DMS114 treated with DMSO at 0.1 percent for 48 hours (cell line): ENCODE measurements around the gene MPRIP.

Source experiments
- DNase-seq: peaks from one replicate; lab custom pipeline; 2025; ENCODE audit not compliant: unreplicated experiment; lab: John Stamatoyannopoulos, UW

Gene MPRIP

DNA sequence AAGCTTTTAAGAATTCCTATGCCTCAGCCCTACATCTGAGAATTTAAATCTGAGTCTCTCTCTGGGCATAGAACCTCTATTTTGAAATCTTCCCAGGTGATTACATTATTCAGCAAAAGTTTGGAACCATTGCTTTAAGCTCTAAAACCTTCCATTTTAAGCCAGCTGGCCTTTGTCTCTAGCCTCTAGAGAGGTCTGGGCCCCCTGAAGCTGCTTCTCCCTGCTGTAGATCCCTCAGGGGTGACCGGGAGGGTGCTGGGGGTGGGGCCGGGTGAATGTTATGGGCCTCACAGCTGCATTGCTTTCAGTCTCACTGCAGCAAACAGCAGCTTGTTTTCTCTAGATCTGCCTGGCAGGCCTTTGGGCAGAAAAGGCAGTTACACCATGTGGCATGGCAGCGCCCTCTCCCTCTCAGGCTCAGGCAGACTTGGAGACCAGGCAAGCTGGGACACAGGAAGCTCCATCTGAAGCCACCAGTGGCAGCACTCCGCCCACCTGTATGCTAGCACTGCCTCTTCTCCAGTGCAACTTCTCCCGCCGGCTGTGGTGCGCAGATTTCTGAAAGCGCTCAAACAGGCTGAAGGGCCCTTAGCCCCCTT is 66.3 kb downstream of the MPRIP start:
- DNase-seq = no peak

- DNase-seq = no peak
These were observed 67.0 kb downstream of the MPRIP start for GRCh38 chr17:17109256-17109655.

- DNase-seq = no peak
These were observed 67.7 kb downstream of the MPRIP start for GRCh38 chr17:17109907-17110306.

DNA sequence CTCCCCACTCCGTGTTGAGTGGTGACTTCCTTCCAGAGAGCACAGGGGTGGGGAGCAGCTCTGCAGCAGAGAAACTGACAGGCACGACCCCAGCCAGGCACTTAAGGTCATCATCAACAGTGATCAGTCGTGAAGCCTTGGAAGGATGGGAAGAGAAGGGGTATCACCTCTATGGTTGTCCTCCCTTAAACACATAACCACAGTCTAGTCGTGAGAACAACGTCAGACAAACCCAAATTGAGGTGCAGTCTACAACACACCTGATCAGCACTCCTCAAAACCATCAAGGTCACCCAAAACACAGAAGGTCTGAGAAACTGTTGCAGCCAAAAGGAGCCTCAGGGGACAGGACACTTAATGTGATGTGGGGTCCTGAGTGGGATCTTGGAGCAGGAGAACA is 68.3 kb downstream of the MPRIP start:
- no peak for DNase-seq

- DNase-seq = no peak
These were observed 69.4 kb downstream of the MPRIP start for GRCh38 chr17:17111401-17112393.

- no peak for DNase-seq
These were observed 70.5 kb downstream of the MPRIP start for GRCh38 chr17:17112628-17113200.

GRCh38 chr17:17114592-17115225 is 72.5 kb downstream of the MPRIP start:
- DNase-seq = no peak

DNA sequence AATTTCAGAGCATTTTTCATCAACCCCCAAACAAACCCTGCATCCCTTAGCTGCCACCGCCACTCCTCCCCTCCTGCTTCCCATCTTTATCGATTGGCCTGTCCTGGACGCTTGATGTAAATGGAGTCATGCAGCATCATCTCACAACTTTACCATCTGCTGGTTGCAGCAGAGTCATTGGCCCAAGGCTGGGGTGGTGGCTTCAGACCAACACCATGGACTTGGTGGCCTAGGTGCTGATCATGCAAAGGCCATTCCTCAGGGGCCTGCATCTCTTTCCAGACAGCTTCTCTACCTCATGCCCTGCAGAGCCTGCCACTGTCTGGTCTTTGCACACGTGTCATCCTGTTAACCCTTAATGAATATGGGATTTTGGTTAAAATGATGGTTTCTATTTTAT is 73.4 kb downstream of the MPRIP start:
- DNase-seq = no peak

GRCh38 chr17:17116406-17116805 is 74.1 kb downstream of the MPRIP start:
- DNase-seq = no peak

DNA sequence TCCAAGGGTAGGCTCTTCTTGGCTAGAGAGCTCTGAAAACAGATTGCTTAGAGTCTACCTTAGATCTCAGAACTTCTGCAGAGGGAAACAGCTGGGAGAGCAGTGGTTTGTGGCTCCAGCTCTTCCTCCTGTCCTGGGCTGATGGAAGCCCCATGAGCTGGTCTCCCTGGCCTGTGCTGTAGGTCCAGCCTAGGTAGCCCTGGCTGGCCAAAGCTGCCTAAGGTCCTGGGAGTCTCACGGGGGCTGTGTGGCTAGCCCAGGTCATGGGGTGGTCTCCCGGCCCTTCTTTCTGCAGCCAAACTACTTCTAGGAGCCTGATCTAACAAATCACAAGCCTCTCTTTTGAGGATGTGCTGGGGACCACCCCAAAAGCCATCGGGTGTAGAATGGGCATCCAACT is 75.7 kb downstream of the MPRIP start:
- no peak for DNase-seq

DNA sequence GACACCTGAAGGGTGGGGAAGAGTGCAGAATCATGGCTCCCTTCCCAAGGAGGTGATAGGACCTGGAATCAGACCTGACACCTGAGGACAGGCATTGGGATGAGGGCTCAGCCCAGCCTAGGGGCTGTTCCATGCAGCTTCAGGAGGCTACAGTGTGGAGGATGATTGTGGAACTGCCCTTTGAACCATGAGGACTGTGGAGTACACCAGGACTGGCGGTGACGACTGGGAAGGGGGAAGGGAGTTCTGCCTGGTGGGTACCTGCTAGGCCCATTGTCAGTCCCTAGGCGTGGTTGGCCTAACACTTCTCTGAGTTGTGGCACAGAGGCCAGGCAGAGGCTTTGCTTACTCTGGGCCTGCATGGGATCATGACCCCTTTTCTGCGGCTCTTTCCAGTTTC is 76.1 kb downstream of the MPRIP start:
- no peak for DNase-seq

GRCh38 chr17:17119106-17119505 is 76.8 kb downstream of the MPRIP start:
- DNase-seq = no peak

DNA sequence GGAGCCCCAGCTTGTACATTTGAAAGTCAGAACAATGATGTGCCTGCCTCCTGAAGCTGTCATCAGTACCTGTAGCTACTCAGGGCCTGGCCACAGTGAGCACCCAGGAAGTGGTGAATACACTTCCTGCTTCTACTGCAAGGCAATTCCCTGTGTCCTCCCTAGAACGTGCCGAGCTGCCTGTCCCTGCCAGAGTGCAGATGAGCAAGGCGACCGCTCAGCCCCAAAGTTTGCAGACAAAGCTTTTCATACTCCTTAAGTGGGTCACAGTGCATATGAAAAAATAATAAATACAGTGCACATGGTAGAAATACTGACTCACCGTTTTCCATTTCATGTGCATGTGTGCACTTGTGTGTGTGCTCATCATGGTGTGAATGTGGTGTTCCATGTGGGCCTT is 77.3 kb downstream of the MPRIP start:
- DNase-seq = no peak

GRCh38 chr17:17120294-17120693 is 78.0 kb downstream of the MPRIP start:
- DNase-seq = no peak

DNA sequence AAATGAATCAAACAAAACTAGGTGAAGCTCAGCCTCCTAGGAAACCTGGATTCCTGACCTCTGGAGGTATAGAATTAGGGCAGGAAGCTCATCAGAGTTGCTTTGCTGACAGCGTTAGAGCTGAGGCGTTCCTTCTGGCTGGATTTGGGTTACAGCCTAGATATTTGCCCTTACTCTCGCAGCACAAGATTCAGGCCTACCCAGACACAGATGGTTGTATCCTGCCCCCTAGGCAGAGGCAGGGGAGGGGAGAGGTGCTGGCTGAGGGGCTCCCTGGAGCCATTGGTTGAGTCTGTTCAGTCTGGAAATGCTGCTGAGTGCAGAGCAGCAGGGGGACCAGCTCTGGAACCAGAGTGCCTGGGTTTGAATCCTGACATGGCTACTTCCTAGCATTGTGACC is 78.4 kb downstream of the MPRIP start:
- no peak for DNase-seq

GRCh38 chr17:17121162-17121561 is 78.9 kb downstream of the MPRIP start:
- no peak for DNase-seq

GRCh38 chr17:17122781-17123483 is 80.7 kb downstream of the MPRIP start:
- no peak for DNase-seq

- DNase-seq = no peak
These were observed 82.1 kb downstream of the MPRIP start for GRCh38 chr17:17124341-17124740.

DNA sequence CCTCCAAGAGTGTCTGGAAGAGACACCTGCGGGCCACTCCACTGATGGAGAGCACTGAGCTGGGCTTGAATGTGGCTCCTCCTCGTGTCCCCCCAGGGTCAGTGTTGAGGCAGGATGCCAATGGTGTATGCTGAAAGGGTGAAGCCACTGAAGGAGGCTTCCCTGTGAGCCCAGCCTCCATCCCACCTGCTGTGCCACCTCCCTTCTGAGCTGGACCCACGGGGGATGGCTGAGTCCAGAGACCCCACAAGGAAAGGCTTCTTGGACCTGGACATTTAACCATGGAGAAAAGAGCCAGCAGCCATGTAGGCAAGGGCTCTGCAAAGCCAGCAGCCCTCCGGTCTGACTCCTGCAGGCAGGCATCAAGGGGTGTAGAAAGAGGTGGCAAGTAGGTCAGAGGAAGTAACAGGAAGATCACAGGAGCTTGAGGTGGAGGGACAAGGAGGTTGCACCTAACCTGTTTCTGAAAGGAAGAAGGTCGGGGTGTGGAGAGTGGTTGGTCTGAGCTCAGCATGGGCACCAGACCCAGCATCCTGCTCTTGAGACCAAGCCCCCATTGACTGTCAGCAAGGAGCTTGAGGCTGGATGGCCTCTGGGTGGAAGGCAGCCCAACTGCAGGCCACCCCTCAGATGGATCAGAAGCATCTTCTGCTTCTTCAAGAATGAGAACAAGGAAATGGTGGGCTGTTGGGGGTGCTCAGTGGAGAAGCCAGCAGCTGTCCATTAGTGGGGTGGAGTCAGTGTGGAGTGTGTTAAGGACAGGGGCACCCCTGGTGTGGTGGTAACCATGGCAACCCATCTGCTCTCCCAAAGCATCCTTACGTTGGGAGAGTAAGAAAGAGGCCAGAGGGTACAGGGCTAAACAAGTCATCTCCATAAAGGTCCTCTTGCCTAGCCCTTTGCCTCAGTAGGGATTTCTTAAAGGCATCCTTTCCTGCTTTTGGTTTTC is 83.2 kb downstream of the MPRIP start:
- DNase-seq = no peak
